Suppressor macrophage treated with lipopolysaccharide for 1 hour (primary cell): ENCODE data around the gene RPL15.

Experiments
- DNase-seq, 3 donors: peaks; one replicate each; pipeline ENCODE4 v3.0.0-alpha.2; 2020 to 2022

The RPL15 gene

DNA sequence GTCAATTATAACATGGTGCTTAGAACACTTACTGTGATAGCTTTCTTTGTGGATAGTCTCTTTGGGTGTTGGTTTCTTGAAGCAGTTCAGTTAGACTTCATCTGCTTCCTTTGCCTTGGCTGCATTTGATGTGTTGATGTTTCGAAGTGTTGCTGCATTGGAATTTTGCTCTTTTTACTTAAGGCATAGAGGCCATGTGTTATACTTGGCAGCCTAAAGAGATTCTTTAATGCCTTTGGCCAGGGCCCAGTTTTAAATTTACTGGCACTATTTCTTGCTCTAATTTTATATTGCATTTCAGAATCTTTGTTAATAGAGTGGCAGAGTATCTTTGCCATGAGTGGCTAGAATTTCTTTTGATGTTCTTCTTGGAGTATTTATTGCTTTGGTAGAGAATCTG lies 49.4 kb downstream of the RPL15 start:
- no peak for DNase-seq

DNA sequence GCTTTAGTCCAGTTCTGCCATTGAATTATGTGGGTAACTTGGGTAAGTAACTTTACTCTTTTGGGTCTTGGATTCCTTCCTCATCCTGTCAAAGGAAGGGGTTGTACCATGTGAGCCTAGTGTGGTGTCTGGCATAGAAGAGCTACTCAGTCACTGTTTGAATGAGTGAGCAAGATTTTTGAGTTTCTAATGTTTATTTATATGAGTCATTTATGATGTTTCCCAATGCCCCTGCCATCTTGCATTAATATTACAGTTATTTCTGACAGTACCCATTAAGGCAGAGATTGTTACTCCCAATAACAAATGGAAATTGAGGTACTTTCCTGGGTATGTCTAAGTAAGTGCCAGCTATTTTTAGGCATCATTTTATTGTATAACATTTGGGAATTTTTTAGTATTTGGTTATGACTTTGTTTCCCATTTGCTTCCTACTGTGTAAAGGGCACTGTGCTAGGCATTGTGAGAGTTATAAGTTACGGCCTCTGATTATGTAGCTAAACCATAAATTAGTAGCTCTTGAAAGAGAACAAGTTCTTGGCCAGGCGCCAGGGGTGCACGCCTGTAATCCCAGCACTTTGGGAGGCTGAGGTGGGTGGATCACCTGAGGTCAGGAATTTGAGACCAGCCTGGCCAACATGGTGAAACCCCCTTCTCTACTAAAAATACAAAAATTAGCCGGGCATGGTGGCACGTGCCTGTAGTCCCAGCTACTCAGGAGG lies 51.7 kb downstream of the RPL15 start:
- peak; percentile 31 to 73 (median 53) for DNase-seq

DNA sequence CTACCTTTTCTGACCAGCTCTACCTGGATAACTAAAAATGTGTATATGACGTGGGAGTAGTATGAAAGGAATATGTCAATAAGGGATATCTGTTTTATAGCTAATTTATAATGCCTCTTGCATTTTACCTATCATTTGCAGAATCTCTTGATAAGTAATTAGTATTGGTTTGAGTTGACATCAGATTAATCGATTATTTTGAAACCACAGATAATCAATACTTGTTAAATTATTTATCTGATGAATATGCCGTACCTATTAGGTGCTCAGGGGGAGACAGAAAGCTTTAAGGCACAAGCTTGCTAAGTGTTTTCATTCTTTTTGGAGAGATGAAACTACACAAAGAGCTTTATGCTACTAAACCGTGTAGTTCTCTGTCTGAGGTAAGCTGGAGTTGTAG lies 52.5 kb downstream of the RPL15 start:
- DNase-seq = no peak
